GM21529 (cell line): ENCODE measurements around the gene FBXO42.
A peak's percentile ranks its signal among the peaks of the same experiment; 100 is the strongest.

ENCODE experiments used
- ATAC-seq: cut with Tn5 transposase; IDR thresholded peaks from one replicate; pipeline ENCODE4 v1.9.1; 2021; ENCODE audit not compliant: unreplicated experiment

FBXO42 gene

DNA sequence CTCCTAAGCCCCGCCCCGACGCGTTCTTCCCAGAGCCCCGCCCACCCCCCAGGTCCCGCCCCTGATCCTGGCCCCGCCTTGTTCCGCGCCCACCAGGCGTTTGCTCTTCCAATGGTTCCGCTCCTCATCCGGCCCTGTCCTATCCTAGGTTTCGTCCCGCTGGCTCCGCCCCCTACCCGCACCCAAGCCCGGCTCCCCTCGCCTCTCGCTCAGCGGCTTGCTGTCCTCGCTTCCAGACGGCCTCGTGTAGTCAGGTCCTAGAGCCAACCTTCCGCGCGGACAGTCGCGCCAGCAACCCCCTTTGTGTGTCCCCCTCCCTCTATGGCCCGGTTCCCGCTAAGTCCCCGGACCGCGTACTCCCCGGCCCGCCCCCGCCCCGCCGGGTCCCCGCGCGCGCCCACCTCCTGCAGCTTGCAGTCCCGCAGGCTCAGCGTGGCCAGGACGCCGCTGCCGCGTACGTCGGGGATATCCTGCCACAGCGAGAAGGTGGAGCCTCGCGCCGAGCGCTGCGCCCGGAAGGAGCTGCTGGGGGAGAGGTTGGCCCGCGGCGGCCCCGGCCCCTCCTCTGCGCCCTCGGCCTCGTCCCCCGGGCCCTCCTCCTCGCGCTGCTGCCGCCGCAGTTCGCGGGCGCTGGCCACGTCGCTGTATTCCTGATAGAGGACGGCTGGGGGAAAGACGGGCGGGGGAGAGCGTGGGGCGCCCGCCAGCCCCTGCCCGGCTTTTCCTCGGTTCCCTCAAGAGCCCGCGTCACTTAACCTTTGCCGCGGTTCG lies 145.5 kb downstream of the FBXO42 start:
- ATAC-seq = peak; percentile 81

- ATAC-seq = no peak
These were observed 146.3 kb downstream of the FBXO42 start for GRCh38 chr1:16205891-16206546.

GRCh38 chr1:16205334-16205671 lies 147.0 kb downstream of the FBXO42 start:
- ATAC-seq = no peak

- no peak for ATAC-seq
These were observed 147.5 kb downstream of the FBXO42 start for GRCh38 chr1:16204634-16205333.

- ATAC-seq = no peak
These were observed 148.1 kb downstream of the FBXO42 start for GRCh38 chr1:16204216-16204615.

- no peak for ATAC-seq
These were observed 148.7 kb downstream of the FBXO42 start for GRCh38 chr1:16203550-16203949.

DNA sequence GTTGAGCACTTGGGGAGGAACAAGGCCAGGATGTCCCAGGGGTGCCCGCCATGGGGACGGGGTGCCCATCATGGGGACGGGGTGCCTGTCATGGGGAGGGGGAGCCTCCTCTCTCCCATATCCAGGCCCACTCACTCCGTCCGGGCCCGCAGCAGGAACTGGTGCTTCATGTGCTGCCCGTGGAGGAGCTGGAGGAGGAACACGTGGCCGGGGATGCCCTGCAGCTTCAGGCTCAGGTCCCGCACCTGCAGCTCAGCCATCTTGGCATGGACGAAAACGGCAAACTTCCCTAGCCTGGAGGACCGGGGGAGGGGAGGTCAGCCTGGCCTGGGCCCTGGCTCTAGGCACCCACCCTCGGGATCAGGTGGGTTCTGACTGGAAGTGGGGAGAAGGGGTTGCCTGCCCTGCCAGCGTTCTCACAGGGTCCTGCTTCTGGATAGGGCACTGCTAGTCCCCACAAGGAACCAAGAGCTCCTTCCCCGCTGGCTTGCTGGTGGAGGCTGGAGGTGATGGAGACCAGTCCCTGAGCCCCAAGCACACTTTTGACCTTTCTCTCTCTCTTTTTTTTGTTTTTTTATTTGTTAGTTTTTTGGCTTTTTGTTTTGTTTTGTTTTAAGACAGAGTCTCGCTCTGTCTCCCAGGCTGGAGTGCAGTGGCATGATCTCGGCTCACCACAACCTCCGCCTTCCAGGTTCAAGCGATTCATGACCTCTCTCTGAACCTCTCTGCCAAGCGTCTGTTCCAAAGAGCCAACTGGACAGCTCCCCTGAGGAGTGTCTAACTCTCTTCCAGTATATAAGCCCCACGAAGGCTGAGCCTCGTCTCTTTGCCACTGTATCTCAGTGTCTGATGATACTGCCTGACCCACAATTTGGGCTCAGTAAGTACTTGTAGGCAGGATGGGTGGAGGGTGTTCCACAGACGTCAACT lies 149.7 kb downstream of the FBXO42 start:
- ATAC-seq = no peak

DNA sequence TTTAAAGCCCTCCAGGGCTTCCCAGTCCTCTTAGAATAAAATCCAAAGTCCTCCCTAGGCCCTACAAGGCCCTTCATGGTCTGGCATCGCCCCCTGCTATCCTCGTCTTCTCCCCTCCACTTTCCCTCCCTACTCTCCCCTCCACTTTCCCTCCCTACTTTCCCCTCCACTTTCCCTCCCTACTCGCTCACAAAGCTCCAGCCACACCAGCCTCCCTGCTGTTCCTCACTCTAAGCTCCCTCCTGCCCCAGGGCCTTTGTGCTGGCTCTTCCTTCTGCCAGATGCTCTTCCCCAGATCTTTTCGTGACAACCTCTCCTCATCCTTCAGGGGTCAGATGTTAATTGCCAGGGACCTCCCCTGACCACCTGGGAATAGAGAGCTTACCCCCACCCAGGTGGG lies 152.6 kb downstream of the FBXO42 start:
- no peak for ATAC-seq

- ATAC-seq = no peak
These were observed 153.2 kb downstream of the FBXO42 start for GRCh38 chr1:16199157-16199501.

- no peak for ATAC-seq
These were observed 153.7 kb downstream of the FBXO42 start for GRCh38 chr1:16198444-16199156.

DNA sequence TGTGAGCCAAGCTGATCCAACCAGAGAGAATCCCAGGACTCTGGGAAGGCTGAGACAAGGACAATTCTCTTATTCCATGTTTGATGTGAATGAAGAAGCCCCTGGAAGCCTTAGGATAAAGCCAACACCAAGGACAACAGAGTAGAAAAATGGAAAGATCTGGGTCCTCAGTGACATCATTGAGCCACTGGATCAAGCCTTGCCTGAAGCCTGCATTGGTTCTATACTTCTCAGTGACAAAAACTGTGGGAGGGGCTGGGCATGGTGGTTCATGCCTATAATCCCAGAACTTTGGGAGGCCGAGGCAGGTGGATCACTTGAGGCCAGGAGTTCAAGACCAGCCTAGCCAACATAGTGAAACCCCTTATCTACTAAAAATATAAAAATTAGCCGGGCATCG lies 155.4 kb downstream of the FBXO42 start:
- ATAC-seq = no peak
